Suprapubic skin (tissue), 4 donors: ENCODE data around the gene NRG4. TPM values are rescaled to one million over a fixed set of nuclear protein-coding genes. Genes with fewer than 3 reads are reported as not detected.
"Not testable (repeated sequence)": the region's sequence is repeated elsewhere in the genome, so short reads cannot be mapped to it uniquely, and the experiment has no call there.

ENCODE experiments used
- DNase-seq, 2 donors: peaks; one replicate each; pipeline ENCODE4 v3.0.0-alpha.2; 2019; ENCODE audit warnings: low spot score in 2 of 2
- H3K27ac ChIP-seq: fragments of 200-600 bp; sonication (generic); one replicate; pipeline ENCODE4 v1.5.1; 2019
- H3K27me3 ChIP-seq: fragments of 200-600 bp; sonication (generic); one replicate; pipeline ENCODE4 v1.5.1; 2019
- H3K36me3 ChIP-seq: fragments of 200-600 bp; sonication (generic); one replicate; pipeline ENCODE4 v1.5.1; 2019
- H3K4me1 ChIP-seq: fragments of 200-600 bp; sonication (generic); one replicate; pipeline ENCODE4 v1.5.1; 2019
- H3K4me3 ChIP-seq: fragments of 200-600 bp; sonication (generic); one replicate; pipeline ENCODE4 v1.5.1; 2019; ENCODE audit warnings: mild to moderate bottlenecking
- H3K9me3 ChIP-seq: fragments of 200-600 bp; sonication (generic); one replicate; pipeline ENCODE4 v1.5.1; 2019
- CTCF ChIP-seq, 2 donors: fragments of 200-600 bp in 1 of 2; fragments of 450-650 bp in 1 of 2; sonication (generic) in 1 of 2; IDR thresholded peaks; one replicate each; pipeline ENCODE4 v1.5.1; 2016 to 2019; ENCODE audit warnings: antibody characterized with exemption in 2 of 2, mild to moderate bottlenecking in 1 of 2, moderate library complexity in 1 of 2
- EP300 ChIP-seq: sonication (generic); formaldehyde crosslinking; IDR thresholded peaks from one replicate; pipeline ENCODE4 v1.6.1; 2017; ENCODE audit warnings: antibody characterized with exemption
- POLR2A ChIP-seq, 2 donors: fragments of 450-650 bp; IDR thresholded peaks; one replicate each; pipeline ENCODE4 v1.6.1; 2017; ENCODE audit warnings: antibody characterized with exemption in 2 of 2, mild to moderate bottlenecking in 2 of 2, moderate library complexity in 2 of 2
- POLR2AphosphoS5 ChIP-seq, 3 donors: sonication (generic); formaldehyde crosslinking; IDR thresholded peaks; one replicate each; pipeline ENCODE4 v1.6.1; 2017; ENCODE audit warnings: antibody characterized with exemption in 3 of 3
- WGBS: methylation state at CpG from one replicate; pipeline ENCODE4 v1.1.5; 2018; 5-methylcytosine and 5-hydroxymethylcytosine counted together
- total RNA-seq, 4 donors: library from RNA; depleted of rRNA; stranded (reverse); fragments of >200 nt; gene quantifications; one replicate each; pipeline ENCODE4 v1.1.0, GENCODE V29; 2016

NRG4 gene
- total RNA-seq, 4 donors from 2014 or later, result 0.17 to 4.6 (median 2.9) TPM

DNA sequence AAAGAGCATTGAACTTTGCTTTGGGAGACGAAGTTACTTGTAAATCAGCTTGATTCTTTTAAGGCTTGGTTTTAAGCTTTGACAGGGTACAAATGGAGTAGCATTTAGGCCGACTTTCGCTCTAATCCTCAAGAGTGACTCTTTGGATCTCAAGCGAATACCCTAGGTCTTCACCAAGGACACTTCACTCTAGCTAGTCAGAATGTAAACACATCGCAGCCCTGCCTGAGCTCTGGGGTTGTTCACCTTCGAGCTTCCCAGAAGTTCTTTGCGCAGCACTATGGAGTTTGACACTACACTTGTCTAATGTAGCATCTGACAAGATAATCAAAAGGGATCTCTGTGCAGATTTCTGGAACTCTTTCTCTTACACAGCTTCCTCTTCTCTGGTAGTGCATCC lies 22.3 kb downstream of the NRG4 start:
- Histone ChIP-seq H3K4me1 (no peaks in the 10 kb centered on the region), H3K4me3 (no peak overlapping the region), H3K27ac (no peak overlapping the region), H3K36me3 (no peaks in the 10 kb centered on the region), H3K27me3 (no peaks in the 10 kb centered on the region), H3K9me3 (no peaks in the 10 kb centered on the region)
- DNase-seq, result no peak
- TF ChIP-seq POLR2AphosphoS5 (IDR thresholded peaks at IDR 0.05) (no peak), EP300 (no peak), POLR2A (IDR thresholded peaks at IDR 0.05) (no peak), CTCF (IDR thresholded peaks at IDR 0.05) (no peak)
- 90% methylated on average over 7 of the region's 7 CpGs for WGBS

DNA sequence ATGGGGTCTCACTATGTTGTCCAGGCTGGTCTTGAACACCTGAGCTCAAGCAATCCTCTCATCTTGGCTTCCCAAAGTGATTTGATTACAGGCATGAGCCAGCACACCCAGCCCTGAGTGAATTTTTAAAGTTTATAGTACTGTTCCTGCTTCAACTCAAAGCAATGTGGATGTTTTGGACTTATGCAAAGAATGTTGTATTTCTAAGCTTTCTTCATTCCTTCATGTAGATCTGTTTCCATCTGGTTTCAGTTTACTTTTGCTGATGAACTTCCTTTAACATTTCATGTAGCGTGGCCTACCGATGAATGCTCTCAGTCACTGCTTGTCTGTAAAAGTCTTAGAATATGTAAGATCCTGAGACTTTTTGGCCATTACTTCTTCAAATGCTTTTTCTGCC lies 23.2 kb downstream of the NRG4 start:
- DNase-seq, result no peak
- no peaks in the 10 kb centered on the region for H3K36me3 ChIP-seq
- no peak overlapping the region for H3K27ac ChIP-seq
- H3K4me1 ChIP-seq, result no peaks in the 10 kb centered on the region
- TF ChIP-seq EP300 (no peak), POLR2A (IDR thresholded peaks at IDR 0.05) (no peak), CTCF (IDR thresholded peaks at IDR 0.05) (no peak), POLR2AphosphoS5 (IDR thresholded peaks at IDR 0.05) (no peak)
- H3K27me3 ChIP-seq, result no peaks in the 10 kb centered on the region
- H3K4me3 ChIP-seq, result no peak overlapping the region
- WGBS, result 64% methylated on average over 2 of the region's 2 CpGs
- no peaks in the 10 kb centered on the region for H3K9me3 ChIP-seq

DNA sequence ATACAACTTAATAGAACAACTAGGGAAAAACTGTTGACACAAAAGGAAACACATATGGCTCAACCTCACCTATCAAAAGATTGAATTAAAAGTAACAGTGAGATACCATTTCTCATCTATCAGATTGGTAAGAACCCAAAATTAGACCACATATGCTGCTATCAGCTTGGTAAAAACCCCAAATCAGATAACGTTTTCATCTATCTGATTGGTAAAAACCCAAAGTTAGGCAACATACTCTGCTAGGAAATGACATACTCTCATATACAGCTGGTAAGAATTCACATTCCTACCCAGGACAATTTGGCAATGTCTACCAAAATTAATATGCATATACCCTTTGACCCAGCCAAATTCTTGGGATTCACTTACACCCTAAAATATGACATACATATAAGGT lies 26.3 kb downstream of the NRG4 start:
- no peak for DNase-seq
- Histone ChIP-seq H3K4me3 (no peak overlapping the region), H3K27me3 (no peaks in the 10 kb centered on the region), H3K27ac (no peak overlapping the region), H3K36me3 (no peaks in the 10 kb centered on the region), H3K9me3 (no peaks in the 10 kb centered on the region), H3K4me1 (no peaks in the 10 kb centered on the region)
- TF ChIP-seq EP300 (no peak), POLR2A (IDR thresholded peaks at IDR 0.05) (no peak), CTCF (IDR thresholded peaks at IDR 0.05) (no peak), POLR2AphosphoS5 (IDR thresholded peaks at IDR 0.05) (no peak)
- WGBS, result 50% methylated on average over 1 of the region's 1 CpG

GRCh38 chr15:75984706-75985105 lies 27.5 kb downstream of the NRG4 start:
- H3K9me3 ChIP-seq, H3K36me3 ChIP-seq, H3K4me3 ChIP-seq, H3K4me1 ChIP-seq, H3K27me3 ChIP-seq, DNase-seq, H3K27ac ChIP-seq: not testable (repeated sequence)
- WGBS, result 96% methylated on average over 3 of the region's 3 CpGs

DNA sequence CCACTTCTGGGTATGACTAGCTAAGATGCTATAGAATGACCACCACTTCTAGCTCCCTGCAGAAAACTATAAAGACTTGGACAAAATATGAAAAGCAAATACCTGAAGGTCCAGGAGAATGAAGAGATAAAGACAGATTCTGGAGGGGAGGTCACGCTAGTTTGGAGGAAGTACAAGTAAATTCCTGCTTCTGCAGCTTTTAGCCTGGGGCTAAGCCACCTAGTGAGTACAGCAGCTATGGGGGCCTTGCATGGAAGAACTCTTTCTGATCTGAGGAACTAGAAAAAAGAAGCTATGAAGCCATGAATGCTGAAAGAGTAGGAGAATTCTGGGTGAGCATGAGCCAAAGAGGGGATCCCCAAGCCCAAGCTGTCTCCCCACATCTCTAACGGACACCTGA lies 29.8 kb downstream of the NRG4 start:
- 74% methylated on average over 2 of the region's 2 CpGs for WGBS
- H3K27ac ChIP-seq, result no peak overlapping the region

More for the DNA sequence above, 29.8 kb downstream of the NRG4 start:
- Histone ChIP-seq H3K36me3 (no peaks in the 10 kb centered on the region), H3K9me3 (no peaks in the 10 kb centered on the region), H3K4me1 (no peaks in the 10 kb centered on the region), H3K27me3 (no peaks in the 10 kb centered on the region), H3K4me3 (no peak overlapping the region)
- TF ChIP-seq POLR2AphosphoS5 (IDR thresholded peaks at IDR 0.05), result no peak
- TF ChIP-seq POLR2A (IDR thresholded peaks at IDR 0.05), result no peak
- TF ChIP-seq EP300, result no peak
- TF ChIP-seq CTCF (IDR thresholded peaks at IDR 0.05), result no peak
- no peak for DNase-seq
